ENCODE measurements around the gene ELMO1. TPM values are rescaled to one million over a fixed set of nuclear protein-coding genes. Genes with fewer than 3 reads are reported as not detected.

ELMO1 gene
- total RNA-seq, 4 donors from 2014 or later = 31.1 to 42.9 (median 38.7) TPM

GRCh38 chr7:36906448-36906847, 542.2 kb downstream of the ELMO1 start:
- TF ChIP-seq, protein P1, sequence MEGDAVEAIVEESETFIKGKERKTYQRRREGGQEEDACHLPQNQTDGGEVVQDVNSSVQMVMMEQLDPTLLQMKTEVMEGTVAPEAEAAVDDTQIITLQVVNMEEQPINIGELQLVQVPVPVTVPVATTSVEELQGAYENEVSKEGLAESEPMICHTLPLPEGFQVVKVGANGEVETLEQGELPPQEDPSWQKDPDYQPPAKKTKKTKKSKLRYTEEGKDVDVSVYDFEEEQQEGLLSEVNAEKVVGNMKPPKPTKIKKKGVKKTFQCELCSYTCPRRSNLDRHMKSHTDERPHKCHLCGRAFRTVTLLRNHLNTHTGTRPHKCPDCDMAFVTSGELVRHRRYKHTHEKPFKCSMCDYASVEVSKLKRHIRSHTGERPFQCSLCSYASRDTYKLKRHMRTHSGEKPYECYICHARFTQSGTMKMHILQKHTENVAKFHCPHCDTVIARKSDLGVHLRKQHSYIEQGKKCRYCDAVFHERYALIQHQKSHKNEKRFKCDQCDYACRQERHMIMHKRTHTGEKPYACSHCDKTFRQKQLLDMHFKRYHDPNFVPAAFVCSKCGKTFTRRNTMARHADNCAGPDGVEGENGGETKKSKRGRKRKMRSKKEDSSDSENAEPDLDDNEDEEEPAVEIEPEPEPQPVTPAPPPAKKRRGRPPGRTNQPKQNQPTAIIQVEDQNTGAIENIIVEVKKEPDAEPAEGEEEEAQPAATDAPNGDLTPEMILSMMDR (IDR thresholded peaks at IDR 0.05) = no peak
- TF ChIP-seq POLR2AphosphoS5 (IDR thresholded peaks at IDR 0.05) (no peak), POLR2A (IDR thresholded peaks at IDR 0.05; ENCODE audit: low read depth) (no peak), EP300 (IDR thresholded peaks at IDR 0.05) (no peak)
- H3K27ac ChIP-seq (replicated peaks in 1 of 4) = no peak overlapping the region
- H3K27me3 ChIP-seq = no peaks in the 10 kb centered on the region
- no peak overlapping the region for H3K4me3 ChIP-seq
- H3K4me1 ChIP-seq = peaks cover 0 to 26% (median 17%) of the 10 kb centered on the region in 4 donors
- WGBS = 89% methylated on average over 4 of the region's 4 CpGs
- intact Hi-C loops (cut with DNase I) = no loop called here
- DNase-seq (ENCODE audit: extremely low spot score) = no peak
- H3K9me3 ChIP-seq = no peaks in the 10 kb centered on the region
- no peaks in the 10 kb centered on the region for H3K36me3 ChIP-seq

DNA sequence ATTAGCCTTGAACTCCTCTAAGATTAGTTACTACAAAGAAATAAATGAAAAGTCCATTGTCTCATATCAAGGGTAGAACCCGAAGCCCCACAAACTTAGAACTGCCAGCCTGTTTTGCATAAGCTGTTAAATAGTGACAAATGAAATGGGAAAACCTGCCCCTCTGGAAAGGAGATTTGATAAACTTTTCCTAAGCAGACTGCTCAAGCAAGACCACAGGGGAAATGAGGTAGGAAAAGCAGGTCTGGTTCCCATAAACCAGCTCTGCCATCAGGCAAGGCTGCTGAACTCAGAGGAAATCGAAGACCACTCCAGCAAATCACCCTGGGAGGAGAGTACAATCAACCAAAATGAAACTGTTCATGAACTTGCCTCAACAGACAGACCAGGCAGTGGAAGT, 542.8 kb downstream of the ELMO1 start:
- no peak for DNase-seq (ENCODE audit: extremely low spot score)
- Histone ChIP-seq H3K27me3 (no peaks in the 10 kb centered on the region), H3K4me3 (no peak overlapping the region), H3K27ac (replicated peaks in 1 of 4) (no peak overlapping the region), H3K4me1 (peaks cover 0 to 26% (median 16%) of the 10 kb centered on the region in 4 donors), H3K9me3 (no peaks in the 10 kb centered on the region), H3K36me3 (no peaks in the 10 kb centered on the region)
- 85% methylated on average over 2 of the region's 2 CpGs for WGBS
- intact Hi-C loops (cut with DNase I) = no loop called here
- TF ChIP-seq POLR2A (IDR thresholded peaks at IDR 0.05; ENCODE audit: low read depth) (no peak), POLR2AphosphoS5 (IDR thresholded peaks at IDR 0.05) (no peak), EP300 (IDR thresholded peaks at IDR 0.05) (no peak)
- TF ChIP-seq, protein P1 (IDR thresholded peaks at IDR 0.05) = no peak

DNA sequence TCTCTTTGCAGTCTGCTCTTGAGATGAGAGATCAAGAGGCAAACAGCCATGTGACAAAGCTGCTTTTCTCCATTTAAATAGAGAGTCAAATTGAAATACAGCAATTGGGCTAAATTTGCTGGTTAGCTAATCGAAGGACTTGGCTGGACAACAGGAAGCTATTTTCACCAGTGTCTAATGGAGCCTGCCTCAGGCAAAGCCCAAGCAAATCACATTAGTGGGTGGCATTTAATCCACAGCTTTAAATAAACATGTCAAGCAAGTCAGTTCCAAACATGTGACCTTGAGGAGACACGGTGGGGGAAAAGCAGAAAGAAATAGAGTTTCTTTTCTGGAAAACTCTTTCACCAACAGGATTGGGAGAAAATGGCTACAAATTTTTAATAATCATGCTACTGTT, 543.9 kb downstream of the ELMO1 start:
- peak overlapping the region in 1 of 4 donors; percentile 16 for H3K27ac ChIP-seq (replicated peaks in 1 of 4)
- H3K9me3 ChIP-seq = no peaks in the 10 kb centered on the region
- TF ChIP-seq POLR2AphosphoS5 (IDR thresholded peaks at IDR 0.05) (no peak), EP300 (IDR thresholded peaks at IDR 0.05) (no peak), POLR2A (IDR thresholded peaks at IDR 0.05; ENCODE audit: low read depth) (no peak)
- TF ChIP-seq, protein P1 (IDR thresholded peaks at IDR 0.05) = no peak
- no peak overlapping the region for H3K4me3 ChIP-seq
- H3K27me3 ChIP-seq = no peaks in the 10 kb centered on the region
- WGBS = 37% methylated on average over 2 of the region's 2 CpGs
- intact Hi-C loops (cut with DNase I) = no loop called here
- DNase-seq (ENCODE audit: extremely low spot score) = no peak
- no peaks in the 10 kb centered on the region for H3K36me3 ChIP-seq
- H3K4me1 ChIP-seq = peaks cover 0 to 26% (median 16%) of the 10 kb centered on the region in 4 donors

DNA sequence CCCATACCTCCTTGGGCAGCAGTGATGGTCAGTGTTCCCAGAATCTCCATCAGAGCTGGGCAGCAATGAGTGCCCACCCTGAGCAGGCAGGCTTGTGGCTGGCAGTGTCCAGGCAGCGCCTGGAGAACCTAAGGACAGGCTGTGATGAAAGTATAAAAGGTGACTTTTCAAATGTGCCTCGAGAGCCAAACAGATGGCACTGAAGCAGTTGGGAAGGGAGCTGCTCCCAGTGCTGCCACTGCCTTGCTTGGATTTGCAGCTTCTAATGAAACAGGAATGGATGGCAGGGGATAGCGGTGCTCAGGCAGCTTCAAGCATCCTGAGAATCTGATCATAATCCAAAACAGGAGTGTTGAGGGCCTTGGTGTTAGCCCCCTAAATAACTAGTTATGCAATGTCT, 544.6 kb downstream of the ELMO1 start:
- Histone ChIP-seq H3K27ac (replicated peaks in 1 of 4) (peak overlapping the region in 1 of 4 donors; percentile 16), H3K4me1 (peaks cover 0 to 26% (median 16%) of the 10 kb centered on the region in 4 donors), H3K4me3 (no peak overlapping the region), H3K27me3 (no peaks in the 10 kb centered on the region), H3K36me3 (no peaks in the 10 kb centered on the region), H3K9me3 (no peaks in the 10 kb centered on the region)
- WGBS = 92% methylated on average over 3 of the region's 3 CpGs
- TF ChIP-seq POLR2AphosphoS5 (IDR thresholded peaks at IDR 0.05) (no peak), EP300 (IDR thresholded peaks at IDR 0.05) (no peak), POLR2A (IDR thresholded peaks at IDR 0.05; ENCODE audit: low read depth) (no peak)
- TF ChIP-seq, protein P1 (IDR thresholded peaks at IDR 0.05) = no peak
- no peak for DNase-seq (ENCODE audit: extremely low spot score)
- intact Hi-C loops (cut with DNase I) = no loop called here
